NB4 (cell line): Measurements from ENCODE around the gene CBX3.

Source experiments
- CTCF ChIP-seq: IDR thresholded peaks from one replicate; pipeline ENCODE4 v1.5.1; 2012; ENCODE audit warnings: low read depth, low read length
- MAX ChIP-seq: IDR thresholded peaks from 2 replicates; pipeline ENCODE4 v1.6.1; 2011; ENCODE audit warnings: low read depth, low read length

GRCh38 chr7:26178272-26178960 lies 23.1 kb upstream of the CBX3 start:
- TF ChIP-seq CTCF, result no peak
- TF ChIP-seq MAX, result no peak
